Neural cell (in vitro differentiated cells): ENCODE data around the gene KIZ.

ENCODE experiments used
- CTCF ChIP-seq: fragments of 450-650 bp; IDR thresholded peaks from 2 replicates; pipeline ENCODE4 v1.5.1; 2014; ENCODE audit warnings: antibody characterized with exemption, mild to moderate bottlenecking, moderate library complexity; ENCODE audit not compliant: poor library complexity, severe bottlenecking
- EP300 ChIP-seq: fragments of 450-650 bp; conservative IDR thresholded peaks from 2 replicates; pipeline ENCODE4 v1.6.1; 2014; ENCODE audit warnings: antibody characterized with exemption, mild to moderate bottlenecking, moderate library complexity; ENCODE audit not compliant: poor library complexity, severe bottlenecking
- EZH2 ChIP-seq: fragments of 200-600, 300-800 bp; shearing (Covaris generic), sonication (generic); IDR thresholded peaks from 2 replicates; pipeline ENCODE4 v1.6.1; 2014; ENCODE audit warnings: antibody characterized with exemption, low read length, borderline replicate concordance, mild to moderate bottlenecking; ENCODE audit not compliant: insufficient read depth, poor library complexity, severe bottlenecking
- MXI1 ChIP-seq: fragments of 450-650 bp; conservative IDR thresholded peaks from 2 replicates; pipeline ENCODE4 v1.6.1; 2014; ENCODE audit warnings: antibody characterized with exemption, mild to moderate bottlenecking; ENCODE audit not compliant: poor library complexity, severe bottlenecking
- POLR2AphosphoS5 ChIP-seq: IDR thresholded peaks from 2 replicates; pipeline ENCODE4 v1.6.1; 2012
- RAD21 ChIP-seq: fragments of 450-650 bp; conservative IDR thresholded peaks from 2 replicates; pipeline ENCODE4 v1.6.1; 2014; ENCODE audit warnings: antibody characterized with exemption, mild to moderate bottlenecking, moderate library complexity
- REST ChIP-seq: IDR thresholded peaks from 2 replicates; pipeline ENCODE4 v1.6.1; 2012; ENCODE audit warnings: borderline replicate concordance
- SMC3 ChIP-seq: fragments of 450-650 bp; conservative IDR thresholded peaks from 2 replicates; pipeline ENCODE4 v1.6.1; 2014; ENCODE audit warnings: antibody characterized with exemption, mild to moderate bottlenecking, moderate library complexity; ENCODE audit not compliant: poor library complexity
- TAF1 ChIP-seq: IDR thresholded peaks from 2 replicates; pipeline ENCODE4 v1.6.1; 2012; ENCODE audit warnings: low read depth

GRCh38 chr20:21243811-21244210 lies 117.9 kb downstream of the KIZ start:
- TF ChIP-seq EZH2 (no peak), EP300 (no peak), CTCF (no peak), SMC3 (no peak), TAF1 (no peak), REST (no peak), POLR2AphosphoS5 (no peak), RAD21 (no peak), MXI1 (no peak)
